ENCODE results near the gene LIM2. TPM values are rescaled to one million over a fixed set of nuclear protein-coding genes. Genes with fewer than 3 reads are reported as not detected.

LIM2 gene
- total RNA-seq, 2 experiments from 2014 or later = not detected

- no TSS peak for BruUV-seq (replicated peaks)
- no peak overlapping the region for H2AFZ ChIP-seq (ENCODE audit: low read length)
- H3K36me3 ChIP-seq (ENCODE audit: insufficient read depth, low read length) = no peaks in the 10 kb centered on the region
- ChIA-PET POLR2A (no interaction called here), CTCF (ENCODE audit: unreplicated experiment) (interaction anchor here (0.5 to 1.0 kb wide), 2 partner anchors 22 to 829 kb away, joined by 3 read pairs; partner anchors contain the start of gene PPP2R1A)
- H3K4me1 ChIP-seq (ENCODE audit: insufficient read depth, low read length, poor library complexity, severe bottlenecking) = peaks cover 27% of the 10 kb centered on the region
- DNase-seq (ENCODE audit: low spot score) = no peak
- no peaks in the 10 kb centered on the region for H3K9me3 ChIP-seq (ENCODE audit: low read length)
- no peak overlapping the region for H3K4me2 ChIP-seq (ENCODE audit: low read length)
- H3K9me2 ChIP-seq (ENCODE audit: insufficient read depth, low read length) = no peaks in the 10 kb centered on the region
- H4K20me1 ChIP-seq (ENCODE audit: insufficient read depth, low read length) = no peaks in the 10 kb centered on the region
- H3K4me3 ChIP-seq (ENCODE audit: low read depth, low read length, poor library complexity, severe bottlenecking) = no peak overlapping the region
- TF ChIP-seq CTCF (conservative IDR thresholded peaks at IDR 0.05; ENCODE audit: low read length) = no peak
- no peak for TF ChIP-seq EZH2phosphoT487 (IDR thresholded peaks at IDR 0.05; ENCODE audit: borderline replicate concordance, low read depth, low read length)
- intact Hi-C loops (cut with micrococcal nuclease; ENCODE audit: unreplicated experiment) = no loop called here
- H3K79me2 ChIP-seq (ENCODE audit: insufficient read depth, low read depth, low read length) = peaks cover 10% of the 10 kb centered on the region; the same call in 1 of the 2 replicates
- no peak overlapping the region for H3K27ac ChIP-seq (ENCODE audit: low read depth, low read length, poor library complexity, severe bottlenecking)
Observed at GRCh38 chr19:51361239-51361638, 26.5 kb downstream of the LIM2 start.

- peaks cover 19% of the 10 kb centered on the region for H3K4me1 ChIP-seq (ENCODE audit: insufficient read depth, low read length, poor library complexity, severe bottlenecking)
- CTCF ChIA-PET (ENCODE audit: unreplicated experiment) = no interaction called here
- H3K9me3 ChIP-seq (ENCODE audit: low read length) = no peaks in the 10 kb centered on the region
- no peak overlapping the region for H3K27ac ChIP-seq (ENCODE audit: low read depth, low read length, poor library complexity, severe bottlenecking)
- no peak for TF ChIP-seq CTCF (conservative IDR thresholded peaks at IDR 0.05; ENCODE audit: low read length)
- TF ChIP-seq EZH2phosphoT487 (IDR thresholded peaks at IDR 0.05; ENCODE audit: borderline replicate concordance, low read depth, low read length) = no peak
- H4K20me1 ChIP-seq (ENCODE audit: insufficient read depth, low read length) = no peaks in the 10 kb centered on the region
- no peaks in the 10 kb centered on the region for H3K79me2 ChIP-seq (ENCODE audit: insufficient read depth, low read depth, low read length)
- DNase-seq (ENCODE audit: low spot score) = no peak
- H3K9me2 ChIP-seq (ENCODE audit: insufficient read depth, low read length) = no peaks in the 10 kb centered on the region
- H3K4me3 ChIP-seq (ENCODE audit: low read depth, low read length, poor library complexity, severe bottlenecking) = no peak overlapping the region
- no peak overlapping the region for H2AFZ ChIP-seq (ENCODE audit: low read length)
- intact Hi-C loops (cut with micrococcal nuclease; ENCODE audit: unreplicated experiment) = no loop called here
- no peaks in the 10 kb centered on the region for H3K36me3 ChIP-seq (ENCODE audit: insufficient read depth, low read length)
- no peak overlapping the region for H3K4me2 ChIP-seq (ENCODE audit: low read length)
- POLR2A ChIA-PET = no interaction called here
- BruUV-seq (replicated peaks) = no TSS peak
Observed at GRCh38 chr19:51359294-51359693, 28.5 kb downstream of the LIM2 start.

GRCh38 chr19:51357952-51358351 lies 29.8 kb downstream of the LIM2 start:
- no peak for TF ChIP-seq EZH2phosphoT487 (IDR thresholded peaks at IDR 0.05; ENCODE audit: borderline replicate concordance, low read depth, low read length)
- TF ChIP-seq CTCF (conservative IDR thresholded peaks at IDR 0.05; ENCODE audit: low read length) = no peak
- Histone ChIP-seq H3K27ac (ENCODE audit: low read depth, low read length, poor library complexity, severe bottlenecking) (no peak overlapping the region), H3K9me2 (ENCODE audit: insufficient read depth, low read length) (no peaks in the 10 kb centered on the region), H3K9me3 (ENCODE audit: low read length) (no peaks in the 10 kb centered on the region), H2AFZ (ENCODE audit: low read length) (no peak overlapping the region), H3K79me2 (ENCODE audit: insufficient read depth, low read depth, low read length) (no peaks in the 10 kb centered on the region), H3K4me2 (ENCODE audit: low read length) (no peak overlapping the region), H4K20me1 (ENCODE audit: insufficient read depth, low read length) (no peaks in the 10 kb centered on the region), H3K36me3 (ENCODE audit: insufficient read depth, low read length) (no peaks in the 10 kb centered on the region), H3K4me3 (ENCODE audit: low read depth, low read length, poor library complexity, severe bottlenecking) (no peak overlapping the region), H3K4me1 (ENCODE audit: insufficient read depth, low read length, poor library complexity, severe bottlenecking) (peaks cover 11% of the 10 kb centered on the region)
- DNase-seq (ENCODE audit: low spot score) = no peak
- ChIA-PET POLR2A (no interaction called here), CTCF (ENCODE audit: unreplicated experiment) (interaction anchor here (1.0 kb wide), 1 partner anchor 18 kb away, joined by 4 read pairs; no protein-coding TSS in a partner anchor)
- BruUV-seq (replicated peaks) = no TSS peak
- intact Hi-C loops (cut with micrococcal nuclease; ENCODE audit: unreplicated experiment) = no loop called here
